ENCODE data around the gene NCOR1.

GRCh38 chr17:16044487-16044886 lies 170.8 kb downstream of the NCOR1 start:
- TF ChIP-seq ZBTB21 (CRISPR knock-in tag; IDR thresholded peaks at IDR 0.05): no peak
- no peak for TF ChIP-seq ESRRA (CRISPR knock-in tag; IDR thresholded peaks at IDR 0.05; ENCODE audit: low read depth)
- TF ChIP-seq HDAC1 (CRISPR knock-in tag; IDR thresholded peaks at IDR 0.05): no peak
- no peak for TF ChIP-seq ZNF510 (CRISPR knock-in tag; IDR thresholded peaks at IDR 0.05; ENCODE audit: low read depth)
- no peak for TF ChIP-seq ZFP36 (IDR thresholded peaks at IDR 0.05; ENCODE audit: borderline replicate concordance, low read depth, low read length, partially characterized antibody)
- TF ChIP-seq ZMAT3 (CRISPR knock-in tag; conservative IDR thresholded peaks at IDR 0.05): no peak
- no peak for TF ChIP-seq CTCF (CRISPR knock-in tag; IDR thresholded peaks at IDR 0.05)
- no peak for TF ChIP-seq MAFK (conservative IDR thresholded peaks at IDR 0.05 in 1 of 2, IDR thresholded peaks at IDR 0.05 in 1 of 2; ENCODE audit: low read length in 2 of 2)
- TF ChIP-seq ZNF12 (CRISPR knock-in tag; IDR thresholded peaks at IDR 0.05): no peak
- TF ChIP-seq SMAD1 (CRISPR knock-in tag; IDR thresholded peaks at IDR 0.05; ENCODE audit: borderline replicate concordance, low read depth): no peak
- no peak for TF ChIP-seq CHD2 (IDR thresholded peaks at IDR 0.05; ENCODE audit: low read depth, low read length)
